DND-41 (cell line): ENCODE data around the gene FAM124B.

Experiments
- ATAC-seq: fragments of 200-7000 bp; cut with Tn5 transposase; 3 replicates; pipeline ENCODE4 v1.9.1; 2021; ENCODE audit warnings: low read depth; ENCODE audit not compliant: insufficient read depth
- DNase-seq: peaks from one replicate; pipeline ENCODE4 v3.0.0-alpha.2; 2020
- H2AFZ ChIP-seq: 2 replicates; pipeline ENCODE4 v1.6.0; 2012; ENCODE audit warnings: low read depth, low read length
- H3K27ac ChIP-seq: 2 replicates; pipeline ENCODE4 v1.5.1; 2012; ENCODE audit warnings: low read length, inconsistent platforms
- H3K27me3 ChIP-seq: fragments of 200-600 bp; sonication (generic); 2 replicates; pipeline ENCODE4 v1.6.0; 2012; ENCODE audit warnings: low read length, mild to moderate bottlenecking, inconsistent platforms; ENCODE audit not compliant: insufficient read depth, poor library complexity
- H3K36me3 ChIP-seq: 2 replicates; pipeline ENCODE4 v1.5.1; 2012; ENCODE audit warnings: low read length, inconsistent platforms; ENCODE audit not compliant: insufficient read depth
- H3K4me1 ChIP-seq: 2 replicates; pipeline ENCODE4 v1.5.1; 2012; ENCODE audit warnings: mild to moderate bottlenecking, low read length; ENCODE audit not compliant: insufficient read depth
- H3K4me2 ChIP-seq: 2 replicates; pipeline ENCODE4 v1.6.0; 2012; ENCODE audit warnings: mild to moderate bottlenecking, moderate library complexity, low read length, inconsistent platforms; ENCODE audit not compliant: insufficient read depth
- H3K4me3 ChIP-seq, 2 experiments: fragments of 200-600 bp in 1 of 2; shearing (Covaris generic) in 1 of 2; 2 replicates each; pipeline ENCODE4 v1.5.1; 2012 to 2016; ENCODE audit warnings: inconsistent platforms in 2 of 2, low read length in 2 of 2, mild to moderate bottlenecking in 2 of 2, low read depth in 1 of 2, moderate library complexity in 1 of 2
- H3K79me2 ChIP-seq: 2 replicates; pipeline ENCODE4 v1.6.0; 2012; ENCODE audit warnings: low read length, inconsistent platforms; ENCODE audit not compliant: insufficient read depth
- H3K9ac ChIP-seq: 2 replicates; pipeline ENCODE4 v1.6.0; 2012; ENCODE audit warnings: low read depth, mild to moderate bottlenecking, inconsistent platforms, low read length, moderate library complexity
- H3K9me3 ChIP-seq: 2 replicates; pipeline ENCODE4 v1.5.1; 2012; ENCODE audit warnings: low read length, moderate library complexity, mild to moderate bottlenecking, inconsistent platforms; ENCODE audit not compliant: insufficient read depth, severe bottlenecking
- H4K20me1 ChIP-seq: 2 replicates; pipeline ENCODE4 v1.6.0; 2012; ENCODE audit warnings: low read length; ENCODE audit not compliant: insufficient read depth
- EZH2 ChIP-seq: IDR thresholded peaks from 3 replicates; pipeline ENCODE4 v1.6.1; 2012; ENCODE audit warnings: borderline replicate concordance, low read depth, mild to moderate bottlenecking, moderate library complexity, low read length, inconsistent platforms; ENCODE audit not compliant: severe bottlenecking
- TF ChIP-seq, protein P1 (sequence below): IDR thresholded peaks from 2 replicates; pipeline ENCODE4 v1.5.1; 2012; ENCODE audit warnings: borderline replicate concordance, low read length, moderate library complexity, mild to moderate bottlenecking; ENCODE audit not compliant: poor library complexity, severe bottlenecking; ENCODE audit errors: extremely low read depth

Gene FAM124B

DNA sequence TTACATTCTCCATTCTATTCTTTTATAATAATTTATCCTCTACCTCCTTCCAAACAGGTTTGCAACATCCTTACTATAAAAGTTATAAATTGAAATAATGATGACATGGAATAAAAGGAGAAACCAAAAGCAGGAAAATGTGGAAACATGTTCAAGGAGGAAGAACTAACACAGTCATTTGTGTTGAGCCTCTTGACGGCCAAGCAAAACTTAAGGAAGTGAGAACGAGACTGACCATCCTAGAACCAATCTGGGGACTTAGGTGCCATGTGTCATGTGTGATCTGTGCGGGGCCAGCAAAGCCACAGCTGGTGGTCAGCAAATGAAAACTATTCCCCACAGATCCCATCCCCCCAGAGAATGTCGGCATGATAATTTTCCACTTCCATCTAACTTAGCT is 25.6 kb upstream of the FAM124B start:
- DNase-seq: no peak
- no peak overlapping the region for H2AFZ ChIP-seq
- no peak for ATAC-seq

DNA sequence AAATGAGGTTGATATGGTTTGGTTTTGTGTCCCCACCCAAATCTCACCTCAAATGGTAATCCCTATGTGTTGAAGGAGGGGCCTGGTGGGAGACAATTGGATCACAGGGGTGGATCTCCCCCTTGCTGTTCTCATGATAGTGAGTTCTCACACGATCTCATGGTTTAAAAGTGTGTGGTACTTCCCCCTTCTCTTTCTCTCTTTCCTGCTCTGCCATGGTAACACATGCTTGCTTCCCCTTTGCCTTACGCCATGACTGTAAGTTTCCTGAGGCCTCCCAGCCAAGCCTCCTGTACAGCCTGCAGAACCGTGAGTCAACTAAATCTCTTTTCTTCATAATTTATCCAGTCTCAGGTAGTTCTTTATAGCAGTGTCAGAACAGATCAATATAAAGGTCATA is 24.7 kb upstream of the FAM124B start:
- no peak for ATAC-seq
- no peaks in the 10 kb centered on the region for H3K4me1 ChIP-seq

More for the DNA sequence above, 25.6 kb upstream of the FAM124B start:
- no peak overlapping the region for H3K27ac ChIP-seq
- no peak for TF ChIP-seq EZH2
- TF ChIP-seq, protein P1, sequence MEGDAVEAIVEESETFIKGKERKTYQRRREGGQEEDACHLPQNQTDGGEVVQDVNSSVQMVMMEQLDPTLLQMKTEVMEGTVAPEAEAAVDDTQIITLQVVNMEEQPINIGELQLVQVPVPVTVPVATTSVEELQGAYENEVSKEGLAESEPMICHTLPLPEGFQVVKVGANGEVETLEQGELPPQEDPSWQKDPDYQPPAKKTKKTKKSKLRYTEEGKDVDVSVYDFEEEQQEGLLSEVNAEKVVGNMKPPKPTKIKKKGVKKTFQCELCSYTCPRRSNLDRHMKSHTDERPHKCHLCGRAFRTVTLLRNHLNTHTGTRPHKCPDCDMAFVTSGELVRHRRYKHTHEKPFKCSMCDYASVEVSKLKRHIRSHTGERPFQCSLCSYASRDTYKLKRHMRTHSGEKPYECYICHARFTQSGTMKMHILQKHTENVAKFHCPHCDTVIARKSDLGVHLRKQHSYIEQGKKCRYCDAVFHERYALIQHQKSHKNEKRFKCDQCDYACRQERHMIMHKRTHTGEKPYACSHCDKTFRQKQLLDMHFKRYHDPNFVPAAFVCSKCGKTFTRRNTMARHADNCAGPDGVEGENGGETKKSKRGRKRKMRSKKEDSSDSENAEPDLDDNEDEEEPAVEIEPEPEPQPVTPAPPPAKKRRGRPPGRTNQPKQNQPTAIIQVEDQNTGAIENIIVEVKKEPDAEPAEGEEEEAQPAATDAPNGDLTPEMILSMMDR: no peak
- H3K36me3 ChIP-seq: no peaks in the 10 kb centered on the region
- no peak overlapping the region for H3K4me3 ChIP-seq
- no peaks in the 10 kb centered on the region for H3K4me1 ChIP-seq
- H3K27me3 ChIP-seq: no peaks in the 10 kb centered on the region
- H3K4me2 ChIP-seq: no peak overlapping the region
- H4K20me1 ChIP-seq: no peaks in the 10 kb centered on the region
- no peak overlapping the region for H3K9ac ChIP-seq
- H3K79me2 ChIP-seq: no peaks in the 10 kb centered on the region
- H3K9me3 ChIP-seq: peaks cover 3% of the 10 kb centered on the region

DNA sequence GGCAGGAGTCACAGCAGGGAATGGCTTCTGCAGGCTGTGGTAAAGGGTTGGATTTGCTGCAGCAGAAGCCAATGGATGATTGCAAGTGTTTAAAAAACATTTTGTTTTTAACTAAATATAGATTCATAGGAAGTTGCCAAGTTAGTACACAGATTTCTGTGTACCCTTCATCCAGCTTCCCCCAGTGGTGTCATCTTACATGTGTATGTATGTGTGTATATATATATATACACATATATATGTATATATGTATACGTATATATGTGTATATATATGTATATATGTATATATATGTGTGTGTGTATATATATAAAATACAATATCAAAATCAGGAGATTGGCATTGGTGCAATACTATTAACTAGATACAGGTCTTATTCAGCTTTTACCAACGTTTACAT is 19.2 kb upstream of the FAM124B start:
- Histone ChIP-seq H3K36me3 (no peaks in the 10 kb centered on the region), H3K4me3 (no peak overlapping the region), H3K27me3 (no peaks in the 10 kb centered on the region), H4K20me1 (no peaks in the 10 kb centered on the region), H3K9ac (no peak overlapping the region), H2AFZ (no peak overlapping the region), H3K4me2 (no peak overlapping the region), H3K9me3 (no peaks in the 10 kb centered on the region), H3K4me1 (no peaks in the 10 kb centered on the region), H3K27ac (no peak overlapping the region), H3K79me2 (no peaks in the 10 kb centered on the region)
- DNase-seq: no peak
- TF ChIP-seq EZH2: no peak
- TF ChIP-seq, protein P1: no peak
- ATAC-seq: no peak

More for the DNA sequence above, 24.7 kb upstream of the FAM124B start:
- H3K9me3 ChIP-seq: peaks cover 3% of the 10 kb centered on the region
- DNase-seq: no peak
- H3K4me3 ChIP-seq: no peak overlapping the region
- no peak for TF ChIP-seq EZH2
- TF ChIP-seq, protein P1: no peak
- H2AFZ ChIP-seq: no peak overlapping the region
- H3K79me2 ChIP-seq: no peaks in the 10 kb centered on the region
- H3K9ac ChIP-seq: no peak overlapping the region
- no peaks in the 10 kb centered on the region for H3K36me3 ChIP-seq
- no peaks in the 10 kb centered on the region for H3K27me3 ChIP-seq
- H3K27ac ChIP-seq: no peak overlapping the region
- no peak overlapping the region for H3K4me2 ChIP-seq
- no peaks in the 10 kb centered on the region for H4K20me1 ChIP-seq

DNA sequence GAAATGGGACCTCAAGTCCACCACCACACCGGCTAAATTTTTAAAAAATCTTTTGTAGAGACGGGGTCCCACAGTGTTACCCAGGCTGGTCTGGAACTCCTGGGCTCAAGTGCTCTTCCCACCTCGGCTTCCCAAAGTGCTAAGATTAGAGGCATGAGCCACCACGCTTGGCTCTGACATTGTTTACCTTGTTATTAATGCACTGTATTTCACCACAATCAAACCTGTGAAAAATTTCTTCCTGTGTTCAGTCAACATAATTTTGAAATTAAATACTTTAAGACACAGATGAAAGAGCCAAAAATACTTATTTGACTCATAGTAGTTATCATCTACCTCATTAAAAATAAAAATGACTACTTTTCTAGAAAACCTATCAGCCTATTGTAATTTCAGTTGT is 16.0 kb upstream of the FAM124B start:
- Histone ChIP-seq H3K4me2 (no peak overlapping the region), H3K79me2 (no peaks in the 10 kb centered on the region), H2AFZ (no peak overlapping the region), H4K20me1 (no peaks in the 10 kb centered on the region), H3K4me1 (no peaks in the 10 kb centered on the region), H3K27me3 (no peaks in the 10 kb centered on the region), H3K9ac (no peak overlapping the region), H3K4me3 (no peak overlapping the region), H3K27ac (no peak overlapping the region), H3K36me3 (no peaks in the 10 kb centered on the region), H3K9me3 (no peaks in the 10 kb centered on the region)
- no peak for DNase-seq
- no peak for TF ChIP-seq EZH2
- TF ChIP-seq, protein P1: no peak
- ATAC-seq: no peak
